Measurements from ENCODE around the gene FARP1. TPM values are rescaled to one million over a fixed set of nuclear protein-coding genes. Genes with fewer than 3 reads are reported as not detected.

FARP1 gene
- total and polyA plus RNA-seq, 10 of the 15 experiments (the other 5 are each of a cell fraction or from before 2014, with no cell fraction given): 0.17 to 6.9 (median 0.68) TPM

- TF ChIP-seq STAT1 (conservative IDR thresholded peaks at IDR 0.05): no peak
Measured at GRCh38 chr13:98258226-98258625, 115.3 kb downstream of the FARP1 start (continued).

- Histone ChIP-seq H3K4me3 (no peak overlapping the region), H3K9ac (ENCODE audit: control insufficient read depth, insufficient read depth, low read length) (no peak overlapping the region), H3K4me1 (ENCODE audit: control insufficient read depth, insufficient read depth, low read length) (no peaks in the 10 kb centered on the region), H3K27me3 (replicated peaks in 1 of 2; ENCODE audit: control insufficient read depth in 2 of 2, insufficient read depth in 2 of 2, low read length in 1 of 2) (no peaks in the 10 kb centered on the region), H2AFZ (ENCODE audit: control insufficient read depth, low read depth, low read length) (no peak overlapping the region), H3K27ac (ENCODE audit: control insufficient read depth, insufficient read depth) (no peak overlapping the region), H3K4me2 (ENCODE audit: control insufficient read depth, insufficient read depth) (no peak overlapping the region), H3K79me2 (ENCODE audit: control insufficient read depth, insufficient read depth, low read length) (no peaks in the 10 kb centered on the region), H3K36me3 (ENCODE audit: control insufficient read depth in 2 of 2, insufficient read depth in 2 of 2, low read length in 1 of 2) (no peaks in the 10 kb centered on the region), H4K20me1 (ENCODE audit: control insufficient read depth, insufficient read depth) (no peaks in the 10 kb centered on the region), H3K9me3 (replicated peaks; ENCODE audit: control insufficient read depth, insufficient read depth, low read length) (no peaks in the 10 kb centered on the region)
- FAIRE-seq: no peak
- ChIA-PET CTCF (interaction anchor here (0.7 kb wide), 1 partner anchor 109 kb away, joined by 3 read pairs; no protein-coding TSS in a partner anchor), SMC1A (ENCODE audit: uncharacterized antibody, unreplicated experiment) (no interaction called here), RAD21 (ENCODE audit: unreplicated experiment) (no interaction called here), POLR2A (no interaction called here)
- 34% methylated on average over 8 of the region's 8 CpGs for WGBS (ENCODE audit: insufficient coverage, insufficient replicate concordance, low lambda C conversion rate, missing lambda C conversion rate)
- no peak for TF ChIP-seq YBX1 (IDR thresholded peaks at IDR 0.05)
- no peak for DNase-seq (ENCODE audit: low read depth, low spot score)
- in situ Hi-C loops (cut with MboI): no loop called here
- intact Hi-C loops (cut with micrococcal nuclease; ENCODE audit: unreplicated experiment): no loop called here
- BruUV-seq (replicated peaks): no TSS peak
- ATAC-seq: no peak
Measured at GRCh38 chr13:98260357-98261164, 117.7 kb downstream of the FARP1 start.

- DNase-seq (ENCODE audit: low read depth, low spot score) (no peak), ATAC-seq (no peak), FAIRE-seq (no peak)
- no TSS peak for BruUV-seq (replicated peaks)
- no peak overlapping the region for H3K9ac ChIP-seq (ENCODE audit: control insufficient read depth, insufficient read depth, low read length)
- ChIA-PET SMC1A (ENCODE audit: uncharacterized antibody, unreplicated experiment) (interaction anchor here (0.6 kb wide), 1 partner anchor 38 kb away, joined by 3 read pairs; no protein-coding TSS in a partner anchor), CTCF (interaction anchor here (0.7 kb wide), 1 partner anchor 110 kb away, joined by 3 read pairs; no protein-coding TSS in a partner anchor), RAD21 (ENCODE audit: unreplicated experiment) (no interaction called here), POLR2A (no interaction called here)
- H3K36me3 ChIP-seq (ENCODE audit: control insufficient read depth in 2 of 2, insufficient read depth in 2 of 2, low read length in 1 of 2): no peaks in the 10 kb centered on the region
- 15% methylated on average over 6 of the region's 6 CpGs for WGBS (ENCODE audit: insufficient coverage, insufficient replicate concordance, low lambda C conversion rate, missing lambda C conversion rate)
- in situ Hi-C loops (cut with MboI): no loop called here
- no peak overlapping the region for H2AFZ ChIP-seq (ENCODE audit: control insufficient read depth, low read depth, low read length)
- H3K27ac ChIP-seq (ENCODE audit: control insufficient read depth, insufficient read depth): no peak overlapping the region
- H3K79me2 ChIP-seq (ENCODE audit: control insufficient read depth, insufficient read depth, low read length): no peaks in the 10 kb centered on the region
- intact Hi-C loops (cut with micrococcal nuclease; ENCODE audit: unreplicated experiment): no loop called here
- H3K4me1 ChIP-seq (ENCODE audit: control insufficient read depth, insufficient read depth, low read length): no peaks in the 10 kb centered on the region
- no peak for TF ChIP-seq CUX1 (IDR thresholded peaks at IDR 0.05; ENCODE audit: insufficient replicate concordance, low read depth, low read length)
- H4K20me1 ChIP-seq (ENCODE audit: control insufficient read depth, insufficient read depth): no peaks in the 10 kb centered on the region
- no peaks in the 10 kb centered on the region for H3K9me3 ChIP-seq (replicated peaks; ENCODE audit: control insufficient read depth, insufficient read depth, low read length)
- H3K4me3 ChIP-seq: no peak overlapping the region
- no peak overlapping the region for H3K4me2 ChIP-seq (ENCODE audit: control insufficient read depth, insufficient read depth)
- no peaks in the 10 kb centered on the region for H3K27me3 ChIP-seq (replicated peaks in 1 of 2; ENCODE audit: control insufficient read depth in 2 of 2, insufficient read depth in 2 of 2, low read length in 1 of 2)
Measured at GRCh38 chr13:98261165-98261702, 118.3 kb downstream of the FARP1 start.
